ENCODE results near the gene NEK7.

- TF ChIP-seq, protein P1, sequence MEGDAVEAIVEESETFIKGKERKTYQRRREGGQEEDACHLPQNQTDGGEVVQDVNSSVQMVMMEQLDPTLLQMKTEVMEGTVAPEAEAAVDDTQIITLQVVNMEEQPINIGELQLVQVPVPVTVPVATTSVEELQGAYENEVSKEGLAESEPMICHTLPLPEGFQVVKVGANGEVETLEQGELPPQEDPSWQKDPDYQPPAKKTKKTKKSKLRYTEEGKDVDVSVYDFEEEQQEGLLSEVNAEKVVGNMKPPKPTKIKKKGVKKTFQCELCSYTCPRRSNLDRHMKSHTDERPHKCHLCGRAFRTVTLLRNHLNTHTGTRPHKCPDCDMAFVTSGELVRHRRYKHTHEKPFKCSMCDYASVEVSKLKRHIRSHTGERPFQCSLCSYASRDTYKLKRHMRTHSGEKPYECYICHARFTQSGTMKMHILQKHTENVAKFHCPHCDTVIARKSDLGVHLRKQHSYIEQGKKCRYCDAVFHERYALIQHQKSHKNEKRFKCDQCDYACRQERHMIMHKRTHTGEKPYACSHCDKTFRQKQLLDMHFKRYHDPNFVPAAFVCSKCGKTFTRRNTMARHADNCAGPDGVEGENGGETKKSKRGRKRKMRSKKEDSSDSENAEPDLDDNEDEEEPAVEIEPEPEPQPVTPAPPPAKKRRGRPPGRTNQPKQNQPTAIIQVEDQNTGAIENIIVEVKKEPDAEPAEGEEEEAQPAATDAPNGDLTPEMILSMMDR (IDR thresholded peaks at IDR 0.05) = no peak
- no peak for TF ChIP-seq POLR2AphosphoS5 (IDR thresholded peaks at IDR 0.05)
Observed at GRCh38 chr1:198295225-198295624, 138.4 kb downstream of the NEK7 start.
